Measurements from ENCODE around the gene GABPB1. TPM values are rescaled to one million over a fixed set of nuclear protein-coding genes. Genes with fewer than 3 reads are reported as not detected.
"Not testable (repeated sequence)": the region's sequence is repeated elsewhere in the genome, so short reads cannot be mapped to it uniquely, and the experiment has no call there.

GABPB1 gene
- total RNA-seq, 4 donors from 2014 or later: 9.2 to 21.6 (median 16.3) TPM

DNA sequence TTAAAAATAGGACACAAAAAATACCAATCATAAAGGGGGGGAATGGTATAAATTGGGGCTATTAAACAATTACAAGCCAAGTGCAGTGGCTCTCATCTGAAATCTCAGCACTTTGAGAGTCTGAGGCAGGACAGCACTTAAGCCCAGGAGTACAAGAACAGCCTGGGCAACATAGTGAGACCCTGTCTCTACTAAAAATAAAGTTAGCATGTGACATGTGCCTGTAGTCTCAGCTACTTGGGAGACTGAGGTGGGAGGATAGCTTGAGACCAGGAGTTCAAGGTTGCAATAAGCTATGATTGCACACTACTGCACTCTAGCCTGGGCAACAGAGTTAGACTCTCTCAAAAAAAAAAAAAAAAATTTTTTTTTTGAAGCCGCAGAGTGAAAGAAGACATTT is 23.8 kb upstream of the GABPB1 start:
- whole genome bisulfite sequencing, 2 donors: 80 to 91% methylated on average over 1 of the region's 1 CpG
- Histone ChIP-seq H3K9me3 (no peaks in the 10 kb centered on the region), H3K4me3 (no peak overlapping the region), H3K36me3 (no peaks in the 10 kb centered on the region), H3K27me3 (no peaks in the 10 kb centered on the region), H3K4me1 (no peaks in the 10 kb centered on the region), H3K27ac (no peak overlapping the region)
- TF ChIP-seq CTCF (IDR thresholded peaks at IDR 0.05): no peak
- no peak for TF ChIP-seq POLR2A (IDR thresholded peaks at IDR 0.05)
- intact Hi-C loops (cut with DNase I): no loop called here
- DNase-seq: no peak

DNA sequence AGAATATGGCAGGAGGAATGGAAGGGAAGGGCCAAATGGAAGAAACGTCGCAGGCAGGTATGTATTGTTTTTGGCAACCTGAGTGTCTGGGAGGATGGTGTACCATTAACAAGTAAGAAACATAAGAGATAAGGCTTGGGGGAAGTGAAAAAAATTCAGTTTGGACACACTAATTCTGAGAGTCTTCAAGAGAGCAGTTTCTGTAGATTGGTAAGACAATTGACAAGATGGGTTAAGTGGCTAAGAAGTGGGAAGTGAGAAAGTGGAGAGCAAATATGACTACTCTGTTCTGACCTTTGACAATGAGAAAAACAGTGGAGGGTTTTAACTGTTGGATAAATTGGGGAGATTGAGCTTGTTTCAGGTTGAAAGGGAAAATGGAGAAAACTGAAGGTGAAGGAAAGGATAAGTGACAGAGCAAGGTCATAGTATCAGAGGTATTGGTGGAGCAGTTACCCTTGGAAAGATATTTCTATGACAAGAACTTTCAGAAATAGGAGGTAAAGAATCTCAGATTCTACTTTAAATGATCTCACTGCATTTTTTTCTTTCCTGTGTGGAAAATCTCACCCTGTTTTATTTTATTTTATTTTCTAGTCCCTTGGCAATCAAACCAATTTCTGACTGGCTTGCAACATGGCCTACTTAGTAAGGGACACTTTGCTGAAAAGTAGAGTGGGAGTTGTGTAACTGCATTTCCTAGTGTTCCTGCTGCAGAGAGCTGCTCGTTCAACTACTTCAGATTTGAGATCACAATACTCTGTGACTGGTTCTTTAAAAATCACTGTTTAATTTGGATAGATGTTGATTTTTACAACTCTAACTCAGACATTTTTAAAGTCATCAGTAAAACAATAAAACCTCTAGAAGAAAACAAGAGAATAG is 23.1 kb upstream of the GABPB1 start:
- no peaks in the 10 kb centered on the region for H3K4me1 ChIP-seq
- no peaks in the 10 kb centered on the region for H3K36me3 ChIP-seq
- H3K4me3 ChIP-seq: no peak overlapping the region
- no peaks in the 10 kb centered on the region for H3K9me3 ChIP-seq
- 65 to 67% methylated on average over 3 of the region's 3 CpGs for WGBS, 2 donors
- no peak for TF ChIP-seq POLR2A (IDR thresholded peaks at IDR 0.05)
- no peak for TF ChIP-seq CTCF (IDR thresholded peaks at IDR 0.05)
- no peak for DNase-seq
- no peak overlapping the region for H3K27ac ChIP-seq
- intact Hi-C loops (cut with DNase I): no loop called here
- H3K27me3 ChIP-seq: no peaks in the 10 kb centered on the region

DNA sequence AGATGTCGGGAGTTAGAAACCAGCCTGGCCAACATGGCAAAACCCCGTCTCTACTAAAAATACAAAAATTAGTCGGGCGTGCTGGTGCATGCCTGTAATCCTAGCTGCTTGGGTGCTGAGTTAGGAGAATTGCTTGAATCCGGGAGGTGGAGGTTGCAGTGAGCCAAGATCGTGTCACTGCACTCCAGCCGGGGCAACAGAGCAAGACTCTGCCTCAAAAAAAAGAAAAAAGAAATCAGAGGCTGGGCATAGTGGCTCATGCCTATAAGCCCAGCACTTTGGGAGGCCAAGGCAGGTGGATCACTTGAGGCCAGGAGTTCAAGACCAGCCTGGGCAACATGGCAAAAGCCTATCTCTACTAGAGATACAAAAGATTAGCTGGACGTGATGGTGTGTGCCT is 14.6 kb upstream of the GABPB1 start:
- H3K27me3 ChIP-seq; H3K27ac ChIP-seq; H3K4me3 ChIP-seq; DNase-seq; intact Hi-C loops (cut with DNase I); H3K36me3 ChIP-seq; H3K4me1 ChIP-seq; H3K9me3 ChIP-seq: not testable (repeated sequence)
- 68 to 83% methylated on average over 8 of the region's 8 CpGs for WGBS, 2 donors

- Histone ChIP-seq H3K4me1 (no peaks in the 10 kb centered on the region), H3K27me3 (no peaks in the 10 kb centered on the region), H3K36me3 (peaks cover 0 to 24% (median 0%) of the 10 kb centered on the region in 3 donors), H3K27ac (no peak overlapping the region), H3K4me3 (no peak overlapping the region), H3K9me3 (no peaks in the 10 kb centered on the region)
- intact Hi-C loops (cut with DNase I): no loop called here
- DNase-seq: no peak
- TF ChIP-seq POLR2A (IDR thresholded peaks at IDR 0.05) (no peak), CTCF (IDR thresholded peaks at IDR 0.05) (no peak)
Measured at GRCh38 chr15:50365971-50366370, 11.0 kb upstream of the GABPB1 start.

DNA sequence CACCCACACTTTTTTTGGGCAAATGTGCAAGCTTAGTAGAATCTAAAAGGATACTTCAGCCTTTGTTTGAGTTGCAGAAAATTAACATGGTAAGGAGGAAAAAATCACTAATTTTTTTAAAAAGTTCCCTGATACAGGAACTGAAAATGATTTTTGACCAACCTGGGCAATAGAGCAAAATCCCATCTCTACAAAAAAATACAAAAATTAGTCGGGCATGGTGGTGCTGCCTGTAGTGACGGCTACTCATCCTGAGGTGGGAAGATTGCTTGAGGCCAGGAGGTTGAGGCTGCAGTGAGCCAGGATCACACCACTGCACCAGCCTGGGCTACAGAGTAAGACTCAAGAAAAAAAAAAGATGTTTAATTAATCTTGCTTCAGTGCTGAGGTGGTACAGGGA is 10.6 kb upstream of the GABPB1 start:
- no peaks in the 10 kb centered on the region for H3K9me3 ChIP-seq
- no peak for DNase-seq
- H3K36me3 ChIP-seq: peaks cover 0 to 28% (median 0%) of the 10 kb centered on the region in 3 donors
- intact Hi-C loops (cut with DNase I): no loop called here
- H3K4me3 ChIP-seq: no peak overlapping the region
- no peaks in the 10 kb centered on the region for H3K4me1 ChIP-seq
- no peak overlapping the region for H3K27ac ChIP-seq
- TF ChIP-seq POLR2A (IDR thresholded peaks at IDR 0.05) (no peak), CTCF (IDR thresholded peaks at IDR 0.05) (no peak)
- H3K27me3 ChIP-seq: no peaks in the 10 kb centered on the region
- 75 to 83% methylated on average over 2 of the region's 2 CpGs for WGBS, 2 donors
